AG04450 (cell line): ENCODE results near the gene ARL5A. TPM values are rescaled to one million over a fixed set of nuclear protein-coding genes. Genes with fewer than 3 reads are reported as not detected.

Experiments
- CTCF ChIA-PET: fragments of 300-600, 350-600 bp; formaldehyde crosslinking; extraction: SDS; loops from one replicate; lab custom pipeline; 2022; ENCODE audit warnings: antibody characterized with exemption, inconsistent platforms; lab: Charles Lee
- POLR2A ChIA-PET: fragments of 350-600 bp; formaldehyde crosslinking; extraction: SDS; loops from one replicate; lab custom pipeline; 2021; ENCODE audit warnings: antibody characterized with exemption, inconsistent platforms; lab: Yijun Ruan, JAX
- DNase-seq: peaks from one replicate; pipeline ENCODE4 v3.0.0-alpha.2; 2011; ENCODE audit warnings: low read depth, low spot score
- H3K27ac ChIP-seq: one replicate; pipeline ENCODE4 v1.5.1; 2012; ENCODE audit warnings: low read depth, low read length, control low read depth
- H3K27me3 ChIP-seq: one replicate; pipeline ENCODE4 v1.6.0; 2012; ENCODE audit warnings: low read length; ENCODE audit not compliant: control insufficient read depth, insufficient read depth
- H3K4me3 ChIP-seq: 2 replicates; pipeline ENCODE4 v1.5.1; 2011; ENCODE audit warnings: mild to moderate bottlenecking, low read depth, low read length, control low read depth
- H3K9me3 ChIP-seq: 2 replicates; pipeline ENCODE4 v1.5.1; 2012; ENCODE audit warnings: low read length; ENCODE audit not compliant: control insufficient read depth, insufficient read depth
- polyA plus RNA-seq: library from polyadenylated mRNA; depleted of rRNA; stranded (reverse); fragments of >200 nt; gene quantifications from 2 replicates; pipeline ENCODE4 v1.2.3, GENCODE V29; 2011
- TF ChIP-seq, protein P1 (sequence below): IDR thresholded peaks from 2 replicates; pipeline ENCODE4 v1.5.1; 2011; ENCODE audit warnings: low read depth, low read length, control low read depth, inconsistent platforms

Gene ARL5A
- polyA plus RNA-seq, 1 experiment, result 24.9 TPM

DNA sequence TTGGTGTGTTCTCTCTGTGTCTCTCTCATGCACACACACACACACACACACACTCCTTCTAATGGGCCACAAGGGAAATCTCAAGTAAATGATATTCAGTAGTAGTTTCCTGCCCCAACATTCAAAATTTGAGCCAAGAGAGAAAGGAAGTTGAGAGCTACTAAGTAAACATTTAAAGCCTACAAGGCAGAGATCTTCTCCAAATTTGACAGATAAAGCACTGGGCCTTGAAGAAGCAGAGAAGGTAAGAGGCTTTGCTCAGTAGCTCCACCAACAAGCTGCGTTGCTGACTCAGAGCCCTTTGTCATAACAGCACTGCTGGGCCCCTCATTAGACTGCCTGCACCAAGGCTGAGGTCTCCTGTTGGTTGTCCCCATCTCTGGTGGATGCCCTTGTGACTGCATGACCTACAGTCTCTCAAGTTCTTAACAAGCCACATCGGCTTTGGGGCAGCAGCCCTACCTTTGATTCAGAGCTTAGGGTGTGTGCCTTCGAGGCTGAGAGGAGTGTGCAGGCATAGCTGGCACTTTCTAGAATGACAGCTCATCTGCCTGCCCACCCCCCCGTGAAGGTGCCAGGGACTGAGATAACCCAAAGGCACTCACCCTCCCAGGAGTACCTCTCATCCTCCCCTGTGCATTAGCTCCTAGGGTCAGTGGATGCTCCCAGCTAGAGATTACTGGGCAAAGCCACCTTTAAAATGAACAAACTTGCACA lies 61.6 kb downstream of the ARL5A start:
- no peak overlapping the region for H3K4me3 ChIP-seq
- CTCF ChIA-PET, result interaction anchor here (0.6 to 1.1 kb wide), 2 partner anchors 19 to 258 kb away, joined by 3 read pairs; no protein-coding TSS in a partner anchor
- no peaks in the 10 kb centered on the region for H3K9me3 ChIP-seq
- TF ChIP-seq, protein P1, sequence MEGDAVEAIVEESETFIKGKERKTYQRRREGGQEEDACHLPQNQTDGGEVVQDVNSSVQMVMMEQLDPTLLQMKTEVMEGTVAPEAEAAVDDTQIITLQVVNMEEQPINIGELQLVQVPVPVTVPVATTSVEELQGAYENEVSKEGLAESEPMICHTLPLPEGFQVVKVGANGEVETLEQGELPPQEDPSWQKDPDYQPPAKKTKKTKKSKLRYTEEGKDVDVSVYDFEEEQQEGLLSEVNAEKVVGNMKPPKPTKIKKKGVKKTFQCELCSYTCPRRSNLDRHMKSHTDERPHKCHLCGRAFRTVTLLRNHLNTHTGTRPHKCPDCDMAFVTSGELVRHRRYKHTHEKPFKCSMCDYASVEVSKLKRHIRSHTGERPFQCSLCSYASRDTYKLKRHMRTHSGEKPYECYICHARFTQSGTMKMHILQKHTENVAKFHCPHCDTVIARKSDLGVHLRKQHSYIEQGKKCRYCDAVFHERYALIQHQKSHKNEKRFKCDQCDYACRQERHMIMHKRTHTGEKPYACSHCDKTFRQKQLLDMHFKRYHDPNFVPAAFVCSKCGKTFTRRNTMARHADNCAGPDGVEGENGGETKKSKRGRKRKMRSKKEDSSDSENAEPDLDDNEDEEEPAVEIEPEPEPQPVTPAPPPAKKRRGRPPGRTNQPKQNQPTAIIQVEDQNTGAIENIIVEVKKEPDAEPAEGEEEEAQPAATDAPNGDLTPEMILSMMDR, result no peak
- DNase-seq, result no peak
- H3K27me3 ChIP-seq, result no peaks in the 10 kb centered on the region
- POLR2A ChIA-PET, result no interaction called here
- no peak overlapping the region for H3K27ac ChIP-seq

DNA sequence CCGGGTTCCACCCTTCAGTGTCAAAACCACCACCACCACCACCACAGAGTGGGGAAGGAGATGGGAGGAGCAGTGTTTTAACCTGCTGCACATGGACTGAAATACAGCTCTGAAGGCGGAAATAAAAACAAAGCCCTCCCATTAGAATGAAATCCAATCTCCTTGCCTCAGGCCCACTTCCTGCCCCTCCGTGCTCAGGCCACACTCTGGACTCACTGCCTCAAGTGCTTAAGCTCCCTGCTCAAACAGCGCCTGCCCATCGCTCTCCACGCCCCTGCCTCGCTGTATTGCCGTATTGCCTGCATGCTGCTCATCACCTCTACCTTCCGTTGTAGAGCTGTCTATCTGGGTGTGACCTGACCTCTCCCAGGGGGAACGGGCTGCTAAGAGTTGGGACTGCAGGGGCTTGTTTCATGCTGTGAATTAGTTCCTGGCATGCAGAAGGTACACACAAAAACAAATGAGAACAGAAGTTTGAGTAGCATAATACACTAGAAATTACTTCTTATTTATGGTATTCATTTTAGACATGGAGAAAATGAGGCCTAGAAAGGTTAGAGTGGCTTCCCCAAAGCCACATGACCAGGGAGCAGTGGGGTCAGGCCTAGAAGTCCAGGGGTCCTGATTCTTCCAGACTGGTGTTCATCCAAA lies 62.3 kb downstream of the ARL5A start:
- Histone ChIP-seq H3K4me3 (no peak overlapping the region), H3K9me3 (no peaks in the 10 kb centered on the region), H3K27ac (no peak overlapping the region), H3K27me3 (no peaks in the 10 kb centered on the region)
- TF ChIP-seq, protein P1, result no peak
- POLR2A ChIA-PET, result no interaction called here
- DNase-seq, result no peak
- CTCF ChIA-PET, result interaction anchor here (0.5 to 1.1 kb wide), 2 partner anchors 259 to 546 kb away, joined by 3 to 4 read pairs; no protein-coding TSS in a partner anchor

DNA sequence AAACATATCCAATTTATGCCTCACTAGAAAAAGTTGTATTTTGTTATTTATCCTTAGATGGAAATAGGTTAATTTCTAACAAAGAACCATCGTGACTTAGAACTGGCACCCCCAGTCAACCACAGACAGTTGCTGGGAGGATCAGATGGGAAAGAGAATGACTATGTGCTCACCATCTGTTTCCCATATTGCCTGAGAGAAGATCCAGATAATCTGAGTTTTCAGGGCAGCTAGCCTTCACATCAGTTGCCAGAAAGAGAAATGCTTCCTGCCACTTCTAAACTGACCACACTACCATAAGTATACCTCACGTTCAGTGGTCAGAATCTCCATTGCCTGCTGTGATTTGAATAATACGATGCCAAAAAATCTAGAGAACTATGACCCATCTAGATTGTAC lies 65.5 kb downstream of the ARL5A start:
- ChIA-PET CTCF (interaction anchor here (0.7 kb wide), 1 partner anchor 1509 kb away, joined by 3 read pairs; no protein-coding TSS in a partner anchor), POLR2A (no interaction called here)
- H3K27me3 ChIP-seq, result no peaks in the 10 kb centered on the region
- no peak overlapping the region for H3K4me3 ChIP-seq
- TF ChIP-seq, protein P1, result no peak
- DNase-seq, result no peak
- H3K9me3 ChIP-seq, result no peaks in the 10 kb centered on the region
- H3K27ac ChIP-seq, result no peak overlapping the region

DNA sequence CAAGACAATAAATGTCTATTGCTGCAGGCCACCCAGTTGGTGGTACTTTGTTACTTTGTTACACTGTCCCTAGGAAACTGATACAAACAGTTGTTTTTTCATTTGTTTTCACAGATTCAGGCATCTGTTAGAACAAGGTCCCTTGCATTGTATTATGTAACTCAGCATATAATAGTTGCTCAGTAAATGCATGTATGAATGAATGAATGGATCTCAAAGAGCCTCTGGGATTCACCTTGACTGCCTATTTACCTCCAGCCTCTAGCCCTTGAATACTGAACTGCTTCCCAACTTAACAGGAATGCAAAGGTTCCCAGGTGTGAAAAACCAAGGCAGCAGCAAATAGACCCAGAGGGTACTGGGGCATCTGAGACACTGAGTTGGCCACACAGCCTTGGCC lies 66.5 kb downstream of the ARL5A start:
- CTCF ChIA-PET, result no interaction called here
- Histone ChIP-seq H3K4me3 (no peak overlapping the region), H3K27ac (no peak overlapping the region), H3K27me3 (peaks cover 3% of the 10 kb centered on the region), H3K9me3 (no peaks in the 10 kb centered on the region)
- TF ChIP-seq, protein P1, result no peak
- no peak for DNase-seq
- POLR2A ChIA-PET, result no interaction called here

DNA sequence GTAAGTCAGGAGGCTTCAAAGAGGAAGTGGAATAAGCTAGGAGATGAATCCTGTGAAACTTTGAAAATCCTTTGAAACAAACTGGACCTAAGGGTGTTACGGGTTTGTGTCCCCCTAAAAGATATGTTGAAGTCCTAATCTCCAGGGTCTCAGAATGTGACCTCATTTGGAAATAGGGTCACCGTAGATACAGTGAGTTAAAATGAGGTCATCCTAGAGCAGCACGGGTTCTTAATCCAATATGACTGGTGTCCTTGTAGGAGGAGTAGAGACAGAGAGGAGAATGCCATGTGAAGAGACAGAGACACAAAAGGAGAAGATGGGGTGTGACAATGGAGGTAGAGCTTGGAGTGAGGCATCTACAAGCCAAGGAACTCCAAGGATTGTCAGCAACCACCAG lies 67.0 kb downstream of the ARL5A start:
- Histone ChIP-seq H3K27me3 (peaks cover 3% of the 10 kb centered on the region), H3K9me3 (no peaks in the 10 kb centered on the region), H3K27ac (no peak overlapping the region), H3K4me3 (no peak overlapping the region)
- ChIA-PET CTCF (no interaction called here), POLR2A (no interaction called here)
- TF ChIP-seq, protein P1, result no peak
- no peak for DNase-seq
